SK-N-SH (cell line): ENCODE data around the gene FAM227A. TPM values are rescaled to one million over a fixed set of nuclear protein-coding genes. Genes with fewer than 3 reads are reported as not detected.

ENCODE experiments used
- CTCF ChIA-PET: fragments of 300-600, 350-600 bp; formaldehyde crosslinking; extraction: SDS; loops from one replicate; lab custom pipeline; 2021; lab: Yijun Ruan, JAX
- POLR2A ChIA-PET: fragments of 350-600 bp; sonication (Branson Sonifier 250); formaldehyde crosslinking; extraction: SDS; loops from one replicate; lab custom pipeline; 2020; ENCODE audit warnings: antibody characterized with exemption, inconsistent platforms; lab: Yijun Ruan, JAX
- DNase-seq: peaks from one replicate; pipeline ENCODE4 v3.0.0; 2012
- H2AFZ ChIP-seq: fragments of 200-600 bp; sonication (generic); 2 replicates; pipeline ENCODE4 v1.8.1; 2016; ENCODE audit warnings: antibody characterized with exemption, mild to moderate bottlenecking, low read depth
- H3F3A ChIP-seq: fragments of 200-600 bp; sonication (generic); replicated peaks from 2 replicates; pipeline ENCODE3; 2016; ENCODE audit warnings: antibody characterized with exemption, mild to moderate bottlenecking; ENCODE audit not compliant: insufficient read depth
- H3K27ac ChIP-seq, 2 experiments: fragments of 200-500 bp in 1 of 2; fragments of 200-600 bp in 1 of 2; sonication (Bioruptor generic) in 1 of 2; sonication (generic), shearing (Covaris generic) in 1 of 2; 2 replicates each; pipeline versions ENCODE4 v1.5.1 to v1.6.1; 2014 to 2016; ENCODE audit warnings: low read depth in 2 of 2, inconsistent platforms in 1 of 2, low read length in 1 of 2, mild to moderate bottlenecking in 1 of 2, mixed read lengths in 1 of 2
- H3K27me3 ChIP-seq: fragments of 200-600 bp; sonication (generic), shearing (Covaris generic); 2 replicates; pipeline ENCODE4 v1.6.1; 2016; ENCODE audit warnings: mixed run types; ENCODE audit not compliant: insufficient read depth
- H3K36me3 ChIP-seq, 2 experiments: fragments of 200-500 bp in 1 of 2; fragments of 200-600 bp in 1 of 2; sonication (Bioruptor generic) in 1 of 2; sonication (generic) in 1 of 2; replicated peaks in 1 of 2; 2 replicates each; pipeline versions ENCODE3 to v1.5.1; 2014 to 2016; ENCODE audit warnings: low read length in 1 of 2, mild to moderate bottlenecking in 1 of 2; ENCODE audit not compliant: insufficient read depth in 2 of 2, control insufficient read depth in 1 of 2
- H3K4me1 ChIP-seq, 2 experiments: fragments of 200-500 bp in 1 of 2; fragments of 200-600 bp in 1 of 2; sonication (Bioruptor generic) in 1 of 2; sonication (generic), shearing (Covaris generic) in 1 of 2; 2 replicates each; pipeline versions ENCODE4 v1.5.1 to v1.6.1; 2014 to 2016; ENCODE audit warnings: low read depth in 1 of 2, low read length in 1 of 2, mixed run types in 1 of 2; ENCODE audit not compliant: insufficient read depth in 2 of 2, control insufficient read depth in 1 of 2
- H3K4me2 ChIP-seq: fragments of 200-600 bp; sonication (generic), shearing (Covaris generic); 2 replicates; pipeline ENCODE4 v1.6.1; 2017; ENCODE audit warnings: mixed run types
- H3K4me3 ChIP-seq, 2 experiments: fragments of 200-500 bp in 1 of 2; fragments of 200-600 bp in 1 of 2; sonication (Bioruptor generic) in 1 of 2; sonication (generic), shearing (Covaris generic) in 1 of 2; 2 replicates each; pipeline versions ENCODE4 v1.5.1 to v1.8.1; 2014 to 2016; ENCODE audit warnings: low read depth in 2 of 2, inconsistent platforms in 1 of 2, low read length in 1 of 2, mild to moderate bottlenecking in 1 of 2, mixed read lengths in 1 of 2, moderate library complexity in 1 of 2
- H3K79me2 ChIP-seq: fragments of 200-600 bp; sonication (generic); 2 replicates; pipeline ENCODE4 v1.8.1; 2017; ENCODE audit warnings: mild to moderate bottlenecking; ENCODE audit not compliant: insufficient read depth
- H3K9ac ChIP-seq: fragments of 200-600 bp; sonication (generic); 2 replicates; pipeline ENCODE4 v1.6.1; 2017; ENCODE audit warnings: mixed run types
- H3K9me2 ChIP-seq: fragments of 200-600 bp; sonication (generic); 2 replicates; pipeline ENCODE4 v1.6.1; 2017; ENCODE audit warnings: mixed run types
- H3K9me3 ChIP-seq: fragments of 200-600 bp; sonication (generic); 2 replicates; pipeline ENCODE4 v1.6.1; 2017; ENCODE audit warnings: mixed run types, mild to moderate bottlenecking, moderate library complexity
- H4K20me1 ChIP-seq: fragments of 200-600 bp; sonication (generic); 2 replicates; pipeline ENCODE4 v1.6.1; 2017; ENCODE audit warnings: mild to moderate bottlenecking, mixed run types; ENCODE audit not compliant: insufficient read depth
- CHD2 ChIP-seq: fragments of 150-350 bp; IDR thresholded peaks from 2 replicates; pipeline ENCODE4 v1.6.1; 2018; ENCODE audit warnings: low read length; ENCODE audit not compliant: partially characterized antibody
- ELF1 ChIP-seq: IDR thresholded peaks from 2 replicates; pipeline ENCODE4 v1.4.0; 2012
- EZH2phosphoT487 ChIP-seq: fragments of 200-600 bp; sonication (generic); IDR thresholded peaks from 2 replicates; pipeline ENCODE4 v1.6.1; 2017; ENCODE audit warnings: low read depth, mixed run types, mild to moderate bottlenecking, antibody characterized with exemption, moderate library complexity, borderline replicate concordance
- FOXJ3 ChIP-seq: sonication (generic); formaldehyde crosslinking; IDR thresholded peaks from 2 replicates; pipeline ENCODE4 v1.5.1; 2020; ENCODE audit warnings: mild to moderate bottlenecking, missing genetic modification reagents
- GATA2 ChIP-seq: sonication (generic); formaldehyde crosslinking; IDR thresholded peaks from 2 replicates; pipeline ENCODE4 v1.5.0; 2020; ENCODE audit warnings: mild to moderate bottlenecking, missing genetic modification reagents
- JUND ChIP-seq: IDR thresholded peaks from 2 replicates; pipeline ENCODE4 v1.4.0; 2012
- MEF2A ChIP-seq: IDR thresholded peaks from 2 replicates; pipeline ENCODE4 v1.4.0; 2012; ENCODE audit warnings: low read depth, borderline replicate concordance
- NRF1 ChIP-seq: IDR thresholded peaks from 2 replicates; pipeline ENCODE4 v1.6.1; 2012; ENCODE audit warnings: low read depth, mild to moderate bottlenecking, low read length
- POLR2AphosphoS5 ChIP-seq: IDR thresholded peaks from 2 replicates; pipeline ENCODE4 v1.6.1; 2012; ENCODE audit warnings: low read depth, low read length
- RAD21 ChIP-seq: IDR thresholded peaks from 2 replicates; pipeline ENCODE4 v1.6.1; 2012; ENCODE audit warnings: mild to moderate bottlenecking, low read length
- RCOR1 ChIP-seq: fragments of 150-350 bp; IDR thresholded peaks from 2 replicates; pipeline ENCODE4 v1.6.1; 2017; ENCODE audit warnings: antibody characterized with exemption, low read length
- RFX5 ChIP-seq: IDR thresholded peaks from 2 replicates; pipeline ENCODE4 v1.6.1; 2012; ENCODE audit warnings: mild to moderate bottlenecking, improper control_type of control experiment, low read length
- RXRA ChIP-seq: IDR thresholded peaks from 2 replicates; pipeline ENCODE4 v1.4.0; 2012; ENCODE audit warnings: low read depth, mild to moderate bottlenecking, borderline replicate concordance
- SIN3A ChIP-seq: IDR thresholded peaks from 2 replicates; pipeline ENCODE4 v1.6.1; 2012; ENCODE audit warnings: low read depth, mild to moderate bottlenecking, low read length, moderate library complexity, borderline replicate concordance
- SMC3 ChIP-seq: IDR thresholded peaks from 2 replicates; pipeline ENCODE4 v1.6.1; 2012; ENCODE audit warnings: low read depth, low read length, improper control_type of control experiment
- TCF12 ChIP-seq: IDR thresholded peaks from 2 replicates; pipeline ENCODE4 v1.4.0; 2012
- USF1 ChIP-seq: IDR thresholded peaks from 2 replicates; pipeline ENCODE4 v1.4.0; 2012; ENCODE audit warnings: low read depth, borderline replicate concordance
- WGBS: methylation state at CpG from one replicate; pipeline ENCODE4 v1.1.6; 2017; ENCODE audit warnings: low lambda C conversion rate; 5-methylcytosine and 5-hydroxymethylcytosine counted together
- polyA plus RNA-seq, 3 experiments: library from polyadenylated mRNA; depleted of rRNA; stranded (reverse); fragments of >200 nt; gene quantifications; 2 replicates each; pipeline ENCODE4 v1.2.3, GENCODE V29; 2012
- TF ChIP-seq, protein P1 (sequence below): fragments of 200-600 bp; sonication (generic); IDR thresholded peaks from 2 replicates; pipeline ENCODE4 v1.6.1; 2017; ENCODE audit warnings: antibody characterized with exemption, mild to moderate bottlenecking, moderate library complexity
- TF ChIP-seq, protein P2 (sequence below): IDR thresholded peaks from 2 replicates; pipeline ENCODE4 v1.6.1; 2012; ENCODE audit warnings: mild to moderate bottlenecking, low read depth, low read length, moderate library complexity

Gene FAM227A
- polyA plus RNA-seq, 1 of the 3 experiments (the other 2 are of a cell fraction) = 1.2 TPM

GRCh38 chr22:38638728-38639127, 17.5 kb downstream of the FAM227A start:
- no peaks in the 10 kb centered on the region for H3F3A ChIP-seq
- H3K9me2 ChIP-seq = no peaks in the 10 kb centered on the region
- no peak for TF ChIP-seq EZH2phosphoT487
- TF ChIP-seq, protein P1, sequence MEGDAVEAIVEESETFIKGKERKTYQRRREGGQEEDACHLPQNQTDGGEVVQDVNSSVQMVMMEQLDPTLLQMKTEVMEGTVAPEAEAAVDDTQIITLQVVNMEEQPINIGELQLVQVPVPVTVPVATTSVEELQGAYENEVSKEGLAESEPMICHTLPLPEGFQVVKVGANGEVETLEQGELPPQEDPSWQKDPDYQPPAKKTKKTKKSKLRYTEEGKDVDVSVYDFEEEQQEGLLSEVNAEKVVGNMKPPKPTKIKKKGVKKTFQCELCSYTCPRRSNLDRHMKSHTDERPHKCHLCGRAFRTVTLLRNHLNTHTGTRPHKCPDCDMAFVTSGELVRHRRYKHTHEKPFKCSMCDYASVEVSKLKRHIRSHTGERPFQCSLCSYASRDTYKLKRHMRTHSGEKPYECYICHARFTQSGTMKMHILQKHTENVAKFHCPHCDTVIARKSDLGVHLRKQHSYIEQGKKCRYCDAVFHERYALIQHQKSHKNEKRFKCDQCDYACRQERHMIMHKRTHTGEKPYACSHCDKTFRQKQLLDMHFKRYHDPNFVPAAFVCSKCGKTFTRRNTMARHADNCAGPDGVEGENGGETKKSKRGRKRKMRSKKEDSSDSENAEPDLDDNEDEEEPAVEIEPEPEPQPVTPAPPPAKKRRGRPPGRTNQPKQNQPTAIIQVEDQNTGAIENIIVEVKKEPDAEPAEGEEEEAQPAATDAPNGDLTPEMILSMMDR = no peak
- no peak for TF ChIP-seq RCOR1
- no peak for TF ChIP-seq MEF2A
- TF ChIP-seq NRF1 = no peak
- no peak for TF ChIP-seq POLR2AphosphoS5
- CTCF ChIA-PET = no interaction called here
- no peaks in the 10 kb centered on the region for H3K27me3 ChIP-seq
- DNase-seq = no peak
- H3K27ac ChIP-seq = no peak overlapping the region
- no peaks in the 10 kb centered on the region for H3K9me3 ChIP-seq
- H3K36me3 ChIP-seq = peaks cover 0 to 3% of the 10 kb centered on the region in 2 experiments
- H3K4me2 ChIP-seq = no peak overlapping the region
- H2AFZ ChIP-seq = no peak overlapping the region
- no peaks in the 10 kb centered on the region for H4K20me1 ChIP-seq
- H3K79me2 ChIP-seq = no peaks in the 10 kb centered on the region
- no peak overlapping the region for H3K9ac ChIP-seq
- WGBS = 83% methylated on average over 3 of the region's 3 CpGs
- POLR2A ChIA-PET = no interaction called here
- H3K4me1 ChIP-seq = no peaks in the 10 kb centered on the region
- no peak overlapping the region for H3K4me3 ChIP-seq

- Histone ChIP-seq H3K4me2 (no peak overlapping the region), H3K27ac (no peak overlapping the region), H3K27me3 (no peaks in the 10 kb centered on the region), H4K20me1 (no peaks in the 10 kb centered on the region), H3K4me1 (no peaks in the 10 kb centered on the region), H3K9ac (no peak overlapping the region), H3K79me2 (no peaks in the 10 kb centered on the region), H3K4me3 (no peak overlapping the region), H3F3A (no peaks in the 10 kb centered on the region), H3K9me3 (no peaks in the 10 kb centered on the region), H3K36me3 (peaks cover 0 to 3% of the 10 kb centered on the region in 2 experiments), H3K9me2 (no peaks in the 10 kb centered on the region), H2AFZ (no peak overlapping the region)
- POLR2A ChIA-PET = no interaction called here
- TF ChIP-seq POLR2AphosphoS5 (no peak), CHD2 (no peak), USF1 (no peak), SIN3A (no peak), NRF1 (no peak), TCF12 (no peak), RFX5 (no peak), ELF1 (no peak), RXRA (no peak), FOXJ3 (CRISPR knock-in tag) (no peak), RAD21 (no peak), GATA2 (no peak), JUND (no peak), SMC3 (no peak)
- TF ChIP-seq, protein P2, sequence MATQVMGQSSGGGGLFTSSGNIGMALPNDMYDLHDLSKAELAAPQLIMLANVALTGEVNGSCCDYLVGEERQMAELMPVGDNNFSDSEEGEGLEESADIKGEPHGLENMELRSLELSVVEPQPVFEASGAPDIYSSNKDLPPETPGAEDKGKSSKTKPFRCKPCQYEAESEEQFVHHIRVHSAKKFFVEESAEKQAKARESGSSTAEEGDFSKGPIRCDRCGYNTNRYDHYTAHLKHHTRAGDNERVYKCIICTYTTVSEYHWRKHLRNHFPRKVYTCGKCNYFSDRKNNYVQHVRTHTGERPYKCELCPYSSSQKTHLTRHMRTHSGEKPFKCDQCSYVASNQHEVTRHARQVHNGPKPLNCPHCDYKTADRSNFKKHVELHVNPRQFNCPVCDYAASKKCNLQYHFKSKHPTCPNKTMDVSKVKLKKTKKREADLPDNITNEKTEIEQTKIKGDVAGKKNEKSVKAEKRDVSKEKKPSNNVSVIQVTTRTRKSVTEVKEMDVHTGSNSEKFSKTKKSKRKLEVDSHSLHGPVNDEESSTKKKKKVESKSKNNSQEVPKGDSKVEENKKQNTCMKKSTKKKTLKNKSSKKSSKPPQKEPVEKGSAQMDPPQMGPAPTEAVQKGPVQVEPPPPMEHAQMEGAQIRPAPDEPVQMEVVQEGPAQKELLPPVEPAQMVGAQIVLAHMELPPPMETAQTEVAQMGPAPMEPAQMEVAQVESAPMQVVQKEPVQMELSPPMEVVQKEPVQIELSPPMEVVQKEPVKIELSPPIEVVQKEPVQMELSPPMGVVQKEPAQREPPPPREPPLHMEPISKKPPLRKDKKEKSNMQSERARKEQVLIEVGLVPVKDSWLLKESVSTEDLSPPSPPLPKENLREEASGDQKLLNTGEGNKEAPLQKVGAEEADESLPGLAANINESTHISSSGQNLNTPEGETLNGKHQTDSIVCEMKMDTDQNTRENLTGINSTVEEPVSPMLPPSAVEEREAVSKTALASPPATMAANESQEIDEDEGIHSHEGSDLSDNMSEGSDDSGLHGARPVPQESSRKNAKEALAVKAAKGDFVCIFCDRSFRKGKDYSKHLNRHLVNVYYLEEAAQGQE = no peak
- TF ChIP-seq, protein P1 = no peak
- DNase-seq = no peak
- WGBS = 100% methylated on average over 1 of the region's 2 CpGs
- CTCF ChIA-PET = interaction anchor here (1.2 kb wide), 1 partner anchor 586 kb away, joined by 4 read pairs; no protein-coding TSS in a partner anchor
Measured at GRCh38 chr22:38638216-38638615, 18.0 kb downstream of the FAM227A start.
